NCI-H146 treated with DMSO at 0.1 percent for 48 hours (cell line): ENCODE data around the gene CCDC141.
"Not testable (repeated sequence)": the region's sequence is repeated elsewhere in the genome, so short reads cannot be mapped to it uniquely, and the experiment has no call there.

Experiments used
- DNase-seq: peaks from one replicate; lab custom pipeline; 2025; ENCODE audit not compliant: unreplicated experiment; lab: John Stamatoyannopoulos, UW

CCDC141 gene, protein sequence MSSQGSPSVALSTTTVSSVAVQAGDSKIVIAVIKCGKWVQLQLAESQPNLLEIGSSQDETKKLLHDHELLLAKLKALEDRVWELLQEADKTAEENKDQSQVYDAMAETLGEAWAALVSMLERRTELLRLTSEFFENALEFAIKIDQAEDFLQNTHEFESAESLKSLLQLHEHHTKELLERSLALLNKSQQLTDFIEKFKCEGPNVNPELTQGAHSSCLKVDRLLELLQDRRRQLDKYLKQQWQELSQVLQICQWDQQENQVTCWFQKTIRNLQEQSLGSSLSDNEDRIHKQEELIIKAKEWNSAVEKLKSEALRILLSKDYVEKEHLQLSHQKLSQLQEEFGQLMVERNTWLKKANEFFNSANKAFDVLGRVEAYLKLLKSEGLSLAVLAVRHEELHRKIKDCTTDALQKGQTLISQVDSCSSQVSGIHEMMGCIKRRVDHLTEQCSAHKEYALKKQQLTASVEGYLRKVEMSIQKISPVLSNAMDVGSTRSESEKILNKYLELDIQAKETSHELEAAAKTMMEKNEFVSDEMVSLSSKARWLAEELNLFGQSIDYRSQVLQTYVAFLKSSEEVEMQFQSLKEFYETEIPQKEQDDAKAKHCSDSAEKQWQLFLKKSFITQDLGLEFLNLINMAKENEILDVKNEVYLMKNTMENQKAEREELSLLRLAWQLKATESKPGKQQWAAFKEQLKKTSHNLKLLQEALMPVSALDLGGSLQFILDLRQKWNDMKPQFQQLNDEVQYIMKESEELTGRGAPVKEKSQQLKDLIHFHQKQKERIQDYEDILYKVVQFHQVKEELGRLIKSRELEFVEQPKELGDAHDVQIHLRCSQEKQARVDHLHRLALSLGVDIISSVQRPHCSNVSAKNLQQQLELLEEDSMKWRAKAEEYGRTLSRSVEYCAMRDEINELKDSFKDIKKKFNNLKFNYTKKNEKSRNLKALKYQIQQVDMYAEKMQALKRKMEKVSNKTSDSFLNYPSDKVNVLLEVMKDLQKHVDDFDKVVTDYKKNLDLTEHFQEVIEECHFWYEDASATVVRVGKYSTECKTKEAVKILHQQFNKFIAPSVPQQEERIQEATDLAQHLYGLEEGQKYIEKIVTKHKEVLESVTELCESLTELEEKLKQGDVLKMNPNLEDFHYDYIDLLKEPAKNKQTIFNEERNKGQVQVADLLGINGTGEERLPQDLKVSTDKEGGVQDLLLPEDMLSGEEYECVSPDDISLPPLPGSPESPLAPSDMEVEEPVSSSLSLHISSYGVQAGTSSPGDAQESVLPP (N-terminal part only)

GRCh38 chr2:179049546-179050311, at the start of gene CCDC141:
Gene CCDC141 (minus strand): TSS chr2:179050137. CDS start chr2:179049941, 196 bp downstream.
- DNase-seq, result no peak

- DNase-seq, result no peak
Measured at GRCh38 chr2:179098080-179098689, 48.2 kb upstream of the CCDC141 start.

GRCh38 chr2:179097131-179097530, 47.2 kb upstream of the CCDC141 start:
- no peak for DNase-seq

- peak; percentile 36 for DNase-seq
Measured at GRCh38 chr2:179096090-179096489, 46.2 kb upstream of the CCDC141 start.

GRCh38 chr2:179092912-179093311, 43.0 kb upstream of the CCDC141 start:
- DNase-seq, result not testable (repeated sequence)

- no peak for DNase-seq
Measured at GRCh38 chr2:179082697-179083096, 32.8 kb upstream of the CCDC141 start.

- no peak for DNase-seq
Measured at GRCh38 chr2:179081954-179082353, 32.0 kb upstream of the CCDC141 start.

GRCh38 chr2:179072527-179072926, 22.6 kb upstream of the CCDC141 start:
- DNase-seq, result no peak

GRCh38 chr2:179071810-179072355, 21.9 kb upstream of the CCDC141 start:
- DNase-seq, result no peak

DNA sequence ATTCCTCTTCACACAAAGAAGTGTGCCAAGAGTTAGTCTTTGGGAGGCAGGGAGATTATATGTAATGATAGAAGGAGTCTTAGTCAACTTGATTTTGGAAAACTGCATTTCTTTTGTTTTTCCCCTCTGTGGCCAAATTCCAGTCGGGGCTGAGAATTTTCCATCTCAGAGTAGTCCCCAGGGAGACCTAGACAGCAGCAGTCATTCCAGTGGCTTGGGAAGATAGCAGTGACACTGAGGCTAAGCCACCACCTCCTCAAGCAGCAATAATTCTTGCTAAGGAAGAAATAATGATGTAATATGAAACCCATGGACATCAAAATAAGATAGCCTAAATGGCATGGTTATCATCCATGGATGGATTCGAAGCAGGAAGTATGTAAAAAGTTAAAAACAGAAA, 21.0 kb upstream of the CCDC141 start:
- DNase-seq, result no peak

DNA sequence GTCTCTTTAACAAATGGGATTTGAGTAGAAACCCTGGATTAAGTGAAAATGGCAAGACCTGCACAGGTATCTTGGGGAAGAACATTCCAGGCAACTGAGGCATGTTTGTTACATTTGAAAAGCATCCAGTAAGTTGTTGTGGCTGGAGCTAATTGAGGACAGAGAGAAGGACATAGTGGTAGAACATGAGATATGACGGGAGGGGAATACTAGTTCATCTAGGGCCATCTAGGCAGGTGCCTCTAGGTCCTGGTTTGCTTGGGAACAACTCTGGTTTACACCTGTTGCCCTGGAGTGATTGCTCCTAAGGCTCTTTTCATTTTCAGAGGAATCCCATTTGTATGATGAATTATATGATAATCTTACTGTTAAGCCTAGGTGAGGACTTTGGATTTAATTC, 19.7 kb upstream of the CCDC141 start:
- no peak for DNase-seq

GRCh38 chr2:179068991-179069643, 19.2 kb upstream of the CCDC141 start:
- DNase-seq, result no peak

- no peak for DNase-seq
Measured at GRCh38 chr2:179059026-179059700, 9.2 kb upstream of the CCDC141 start.

GRCh38 chr2:179057737-179058136, 7.8 kb upstream of the CCDC141 start:
- DNase-seq, result no peak

GRCh38 chr2:179053568-179053967, 3.6 kb upstream of the CCDC141 start:
- DNase-seq, result not testable (repeated sequence)

DNA sequence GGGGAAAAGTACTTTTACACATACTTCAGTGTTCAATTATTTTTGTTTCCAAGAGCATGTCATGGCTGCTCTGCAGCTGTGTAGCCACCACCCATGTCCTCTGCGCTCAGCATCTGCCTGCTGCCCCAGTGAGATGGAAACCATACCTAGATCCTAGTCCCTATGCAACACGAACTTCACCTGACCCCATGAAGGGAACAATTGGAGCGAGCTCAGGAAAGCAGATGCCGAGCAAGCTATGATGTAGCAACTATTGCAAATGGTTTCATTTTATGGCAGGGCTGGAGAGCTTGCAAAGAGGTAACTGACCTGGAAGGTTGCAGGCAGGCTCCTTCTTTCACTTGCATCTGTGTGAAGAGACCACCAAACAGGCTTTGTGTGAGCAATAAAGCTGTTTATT, 1.3 kb upstream of the CCDC141 start:
- no peak for DNase-seq

DNA sequence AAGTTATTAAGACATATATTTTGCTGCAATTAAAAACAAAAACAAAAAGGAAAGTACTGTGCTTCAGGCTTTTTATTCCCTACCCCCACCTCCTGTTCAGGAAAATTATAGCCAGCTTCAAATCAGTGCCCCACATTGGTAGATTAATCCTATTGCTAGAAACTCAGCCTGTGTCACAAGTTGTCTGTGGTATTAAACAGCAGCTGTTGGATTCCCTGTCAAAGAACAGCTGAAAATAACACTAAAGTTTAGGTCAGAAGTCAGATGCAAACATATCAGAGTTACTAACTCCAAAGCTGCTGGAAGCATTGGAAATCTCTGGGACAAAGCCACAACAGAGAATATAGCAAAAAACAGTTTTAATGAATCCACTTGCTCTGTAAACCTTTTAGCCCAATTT, 818 bp upstream of the CCDC141 start:
- DNase-seq, result no peak

DNA sequence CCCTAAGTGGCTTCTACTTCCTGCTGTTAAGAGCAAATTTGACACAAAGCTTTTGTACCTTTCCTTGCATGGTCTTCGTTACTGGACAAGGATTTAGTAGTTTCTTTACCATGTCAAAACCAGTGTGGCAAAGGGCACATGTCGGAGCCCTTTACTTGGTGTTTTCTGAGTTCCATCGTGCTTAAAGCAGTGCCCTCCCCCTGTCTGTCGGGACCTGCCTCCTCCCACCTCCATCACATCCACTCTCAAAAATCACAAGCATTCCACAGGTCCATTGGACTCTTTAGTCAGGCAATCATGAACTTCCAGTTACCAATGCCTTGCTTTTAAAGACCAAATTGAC, 763 bp downstream of the CCDC141 start:
- no peak for DNase-seq

GRCh38 chr2:179048099-179048498, 1.8 kb downstream of the CCDC141 start:
- DNase-seq, result no peak
